Gastroesophageal sphincter (tissue), 3 donors: ENCODE measurements around the gene SDHA.
"Not testable (repeated sequence)": the region's sequence is repeated elsewhere in the genome, so short reads cannot be mapped to it uniquely, and the experiment has no call there.

Source experiments
- CTCF ChIP-seq, 4 experiments: fragments of 200-600 bp in 2 of 4; fragments of 450-650 bp in 2 of 4; sonication (generic) in 1 of 4; IDR thresholded peaks; one replicate each; pipeline ENCODE4 v1.5.1; 2017 to 2019; ENCODE audit warnings: antibody characterized with exemption in 4 of 4, mild to moderate bottlenecking in 2 of 4, moderate library complexity in 2 of 4
- POLR2A ChIP-seq, 2 donors: fragments of 450-650 bp; IDR thresholded peaks; one replicate each; pipeline ENCODE4 v1.6.1; 2017; ENCODE audit warnings: antibody characterized with exemption in 2 of 2, mild to moderate bottlenecking in 2 of 2, moderate library complexity in 1 of 2

- TF ChIP-seq POLR2A, CTCF (IDR thresholded peaks at IDR 0.05): not testable (repeated sequence)
Observed at GRCh38 chr5:254322-254721, 36.2 kb downstream of the SDHA start.
